ENCODE data around the gene PTPRT. TPM values are rescaled to one million over a fixed set of nuclear protein-coding genes. Genes with fewer than 3 reads are reported as not detected.

The PTPRT gene
- total and polyA plus RNA-seq, 2 of the 4 experiments (the other 2 are of a cell fraction): not detected

- BruUV-seq (replicated peaks): no TSS peak
Measured at GRCh38 chr20:43119720-43120119, 70.0 kb downstream of the PTPRT start.

More at GRCh38 chr20:43119720-43120119, 70.0 kb downstream of the PTPRT start:
- DNase-seq: no peak
- ChIA-PET CTCF (no interaction called here), POLR2A (ENCODE audit: unreplicated experiment) (no interaction called here)
- H3K14ac ChIP-seq (replicated peaks; ENCODE audit: low read depth, low read length): no peak overlapping the region
- H3K9ac ChIP-seq (ENCODE audit: low read depth, low read length): no peak overlapping the region
- H4K8ac ChIP-seq (ENCODE audit: low read depth in 2 of 2, low read length in 2 of 2): no peak overlapping the region
- dilution Hi-C loops (cut with HindIII; ENCODE audit: low sequenced_read_pairs, unreplicated experiment) (no loop called here), intact Hi-C loops (cut with micrococcal nuclease) (no loop called here), in situ Hi-C loops (cut with MboI; ENCODE audit: low sequenced_read_pairs) (no loop called here)
- H3K23ac ChIP-seq (ENCODE audit: low read depth, low read length): no peak overlapping the region
- H2AFZ ChIP-seq (replicated peaks; ENCODE audit: low read length, poor library complexity): no peak overlapping the region
- no peak overlapping the region for H3K4me3 ChIP-seq (ENCODE audit: insufficient read depth, low read depth, low read length)
- no peak overlapping the region for H2BK20ac ChIP-seq (ENCODE audit: low read depth, low read length)
- peaks cover 17% of the 10 kb centered on the region for H3K9me3 ChIP-seq (ENCODE audit: control insufficient read depth, insufficient read depth, low read length)
- no CpG with 5 or more reads among the region's 2 CpGs for WGBS, 2 experiments (ENCODE audit: extremely low coverage in 2 of 2, insufficient read length in 1 of 2)
- no peak overlapping the region for H2BK15ac ChIP-seq (ENCODE audit: low read depth, low read length)
- no peak overlapping the region for H3K4ac ChIP-seq (ENCODE audit: low read depth, low read length)
- no peak overlapping the region for H3K27ac ChIP-seq (ENCODE audit: insufficient read depth, low read length)
- no peak overlapping the region for H2BK120ac ChIP-seq (ENCODE audit: low read depth, low read length)
- no peaks in the 10 kb centered on the region for H3K36me3 ChIP-seq (ENCODE audit: control insufficient read depth, insufficient read depth, low read length)
- no peak overlapping the region for H3K56ac ChIP-seq (ENCODE audit: extremely low read depth, insufficient read depth, low read length)
- no peak overlapping the region for H4K5ac ChIP-seq (ENCODE audit: low read depth, low read length)
- H4K20me1 ChIP-seq (ENCODE audit: insufficient read depth, low read length): no peaks in the 10 kb centered on the region
- H2AK9ac ChIP-seq (replicated peaks; ENCODE audit: low read depth, low read length, poor library complexity): no peak overlapping the region
- no peaks in the 10 kb centered on the region for H3K79me1 ChIP-seq (ENCODE audit: low read depth in 1 of 2, low read length in 2 of 2)
- no peak for ATAC-seq (ENCODE audit: low read depth)
- no peaks in the 10 kb centered on the region for H3K4me1 ChIP-seq (ENCODE audit: control insufficient read depth, insufficient read depth, low read length)
- no peak overlapping the region for H2BK5ac ChIP-seq (ENCODE audit: low read depth, low read length, poor library complexity, severe bottlenecking)
- H3K18ac ChIP-seq (ENCODE audit: low read depth, low read length): no peak overlapping the region
- H2AK5ac ChIP-seq (ENCODE audit: low read depth, low read length): no peak overlapping the region
- no peak for TF ChIP-seq POLR2A (IDR thresholded peaks at IDR 0.05; ENCODE audit: low read depth, low read length)
- no peak for TF ChIP-seq MAZ (IDR thresholded peaks at IDR 0.05; ENCODE audit: borderline replicate concordance, low read depth, low read length)
- TF ChIP-seq BHLHE40 (IDR thresholded peaks at IDR 0.05; ENCODE audit: low read depth, low read length): no peak
- no peak for TF ChIP-seq RAD21 (IDR thresholded peaks at IDR 0.05; ENCODE audit: low read length)
- no peak for TF ChIP-seq MXI1 (IDR thresholded peaks at IDR 0.05; ENCODE audit: borderline replicate concordance, low read depth, low read length)
- TF ChIP-seq FOS (IDR thresholded peaks at IDR 0.05; ENCODE audit: low read depth, low read length): no peak
- TF ChIP-seq CTCF (conservative IDR thresholded peaks at IDR 0.05; ENCODE audit: low read depth, low read length): no peak
- H4K91ac ChIP-seq (ENCODE audit: insufficient read depth, low read depth, low read length): no peak overlapping the region
- no peak overlapping the region for H3K4me2 ChIP-seq (ENCODE audit: low read depth, low read length)
- no peaks in the 10 kb centered on the region for H3K27me3 ChIP-seq (ENCODE audit: control insufficient read depth, insufficient read depth, low read length)
- H3K9me1 ChIP-seq (ENCODE audit: insufficient read depth, low read length): no peaks in the 10 kb centered on the region

Data from IMR-90 (cell line).